Measurements from ENCODE around the gene GPC6. TPM values are rescaled to one million over a fixed set of nuclear protein-coding genes. Genes with fewer than 3 reads are reported as not detected.

GPC6 gene
- total RNA-seq, 1 donor from 2014 or later: 50.3 TPM

GRCh38 chr13:94123557-94123956, 897.0 kb downstream of the GPC6 start:
- peaks cover 58% of the 10 kb centered on the region for H3K4me1 Mint-ChIP-seq (ENCODE audit: low read depth)
- peaks cover 1% of the 10 kb centered on the region for H3K36me3 Mint-ChIP-seq (ENCODE audit: insufficient read depth)
- peak overlapping the region; percentile 56 for H3K27ac Mint-ChIP-seq
- no peak for TF ChIP-seq CTCF (IDR thresholded peaks at IDR 0.05; ENCODE audit: unreplicated experiment)
- no peaks in the 10 kb centered on the region for H3K9me3 Mint-ChIP-seq (ENCODE audit: low read depth)
- no peak for DNase-seq (ENCODE audit: low spot score, unreplicated experiment)
- no peak overlapping the region for H3K4me3 Mint-ChIP-seq (ENCODE audit: low read depth)
- no peaks in the 10 kb centered on the region for H3K27me3 Mint-ChIP-seq

GRCh38 chr13:94128430-94128829, 901.8 kb downstream of the GPC6 start:
- peak overlapping the region; percentile 46 for H3K27ac Mint-ChIP-seq
- H3K27me3 Mint-ChIP-seq: no peaks in the 10 kb centered on the region
- no peaks in the 10 kb centered on the region for H3K9me3 Mint-ChIP-seq (ENCODE audit: low read depth)
- H3K4me1 Mint-ChIP-seq (ENCODE audit: low read depth): peaks cover 37% of the 10 kb centered on the region
- DNase-seq (ENCODE audit: low spot score, unreplicated experiment): no peak
- no peak for TF ChIP-seq CTCF (IDR thresholded peaks at IDR 0.05; ENCODE audit: unreplicated experiment)
- no peak overlapping the region for H3K4me3 Mint-ChIP-seq (ENCODE audit: low read depth)
- peaks cover 1% of the 10 kb centered on the region for H3K36me3 Mint-ChIP-seq (ENCODE audit: insufficient read depth)

GRCh38 chr13:94129490-94129894, 902.9 kb downstream of the GPC6 start:
- TF ChIP-seq CTCF (IDR thresholded peaks at IDR 0.05; ENCODE audit: unreplicated experiment): no peak
- H3K27ac Mint-ChIP-seq: no peak overlapping the region
- peaks cover 1% of the 10 kb centered on the region for H3K36me3 Mint-ChIP-seq (ENCODE audit: insufficient read depth)
- H3K27me3 Mint-ChIP-seq: no peaks in the 10 kb centered on the region
- DNase-seq (ENCODE audit: low spot score, unreplicated experiment): no peak
- H3K4me1 Mint-ChIP-seq (ENCODE audit: low read depth): peaks cover 36% of the 10 kb centered on the region
- H3K9me3 Mint-ChIP-seq (ENCODE audit: low read depth): no peaks in the 10 kb centered on the region
- H3K4me3 Mint-ChIP-seq (ENCODE audit: low read depth): no peak overlapping the region

GRCh38 chr13:94138831-94139230, 912.2 kb downstream of the GPC6 start:
- no peaks in the 10 kb centered on the region for H3K36me3 Mint-ChIP-seq (ENCODE audit: insufficient read depth)
- H3K4me1 Mint-ChIP-seq (ENCODE audit: low read depth): peaks cover 15% of the 10 kb centered on the region
- no peak for TF ChIP-seq CTCF (IDR thresholded peaks at IDR 0.05; ENCODE audit: unreplicated experiment)
- H3K27ac Mint-ChIP-seq: no peak overlapping the region
- no peak overlapping the region for H3K4me3 Mint-ChIP-seq (ENCODE audit: low read depth)
- DNase-seq (ENCODE audit: low spot score, unreplicated experiment): no peak
- H3K9me3 Mint-ChIP-seq (ENCODE audit: low read depth): no peaks in the 10 kb centered on the region
- H3K27me3 Mint-ChIP-seq: no peaks in the 10 kb centered on the region

GRCh38 chr13:94139393-94139995, 912.9 kb downstream of the GPC6 start:
- DNase-seq (ENCODE audit: low spot score, unreplicated experiment): no peak
- no peak overlapping the region for H3K4me3 Mint-ChIP-seq (ENCODE audit: low read depth)
- H3K9me3 Mint-ChIP-seq (ENCODE audit: low read depth): no peaks in the 10 kb centered on the region
- no peaks in the 10 kb centered on the region for H3K27me3 Mint-ChIP-seq
- no peaks in the 10 kb centered on the region for H3K36me3 Mint-ChIP-seq (ENCODE audit: insufficient read depth)
- H3K27ac Mint-ChIP-seq: no peak overlapping the region
- peaks cover 11% of the 10 kb centered on the region for H3K4me1 Mint-ChIP-seq (ENCODE audit: low read depth)
- no peak for TF ChIP-seq CTCF (IDR thresholded peaks at IDR 0.05; ENCODE audit: unreplicated experiment)

All from progenitor cell of endocrine pancreas (in vitro differentiated cells).